Fibroblast of pulmonary artery (primary cell): ENCODE results near the gene RNF146.

ENCODE experiments used
- DNase-seq: peaks from one replicate; pipeline ENCODE4 v3.0.0-alpha.2; 2010; ENCODE audit warnings: low read depth
- H3K4me3 ChIP-seq: replicated peaks from 2 replicates; pipeline ENCODE4 v1.5.1; 2011; ENCODE audit warnings: low read depth, mild to moderate bottlenecking, control low read depth, low read length, moderate library complexity
- TF ChIP-seq, protein P1 (sequence below): IDR thresholded peaks from 2 replicates; pipeline ENCODE4 v1.5.1; 2011; ENCODE audit warnings: mild to moderate bottlenecking, control low read depth, low read length, inconsistent platforms; ENCODE audit errors: missing control alignments

The RNF146 gene

DNA sequence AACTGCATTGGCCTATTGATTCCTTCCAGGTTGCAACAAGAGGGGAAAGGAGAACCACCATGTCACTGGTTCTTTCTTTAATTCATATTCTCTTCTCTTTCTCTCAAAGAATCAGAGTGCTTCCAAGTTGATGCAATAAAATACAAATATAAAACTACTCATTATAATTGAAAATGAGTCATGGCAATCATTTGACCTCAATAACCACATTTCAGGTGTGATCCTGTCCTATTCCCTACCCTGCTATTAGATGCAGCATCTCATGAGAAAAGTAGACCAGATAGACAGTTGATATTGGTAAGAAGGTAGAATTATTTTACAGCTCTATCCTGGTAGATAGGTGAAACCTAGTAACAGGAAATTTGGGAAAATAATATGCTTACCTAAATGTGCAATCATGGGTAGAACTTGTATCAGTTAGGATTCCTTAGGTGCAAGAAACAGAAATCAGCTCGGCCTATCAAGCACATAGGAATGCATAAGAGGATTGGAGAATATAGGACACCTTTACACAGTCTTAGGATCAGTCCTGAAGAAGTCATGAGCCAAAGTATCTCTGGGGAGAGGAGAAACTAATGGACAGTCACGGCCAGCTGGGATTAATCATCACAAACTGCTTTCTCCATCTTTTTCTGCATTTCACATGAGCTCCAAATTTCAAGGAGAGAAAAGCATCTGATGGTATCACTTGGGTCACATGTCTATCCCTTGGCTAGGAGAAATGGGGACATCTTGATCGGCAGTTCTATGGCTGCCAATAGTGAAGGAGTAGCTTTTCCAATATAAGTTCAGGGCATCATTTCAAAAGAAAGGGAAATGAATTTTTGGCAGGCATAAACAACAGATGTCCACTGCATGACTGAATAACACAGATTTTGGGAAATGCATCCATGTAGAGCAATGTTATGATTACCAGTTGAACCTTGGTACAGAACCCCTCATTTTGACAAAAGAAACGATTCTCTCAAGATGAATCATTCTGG lies 19.3 kb upstream of the RNF146 start:
- H3K4me3 ChIP-seq = no peak overlapping the region
- DNase-seq = peak; percentile 11
- TF ChIP-seq, protein P1, sequence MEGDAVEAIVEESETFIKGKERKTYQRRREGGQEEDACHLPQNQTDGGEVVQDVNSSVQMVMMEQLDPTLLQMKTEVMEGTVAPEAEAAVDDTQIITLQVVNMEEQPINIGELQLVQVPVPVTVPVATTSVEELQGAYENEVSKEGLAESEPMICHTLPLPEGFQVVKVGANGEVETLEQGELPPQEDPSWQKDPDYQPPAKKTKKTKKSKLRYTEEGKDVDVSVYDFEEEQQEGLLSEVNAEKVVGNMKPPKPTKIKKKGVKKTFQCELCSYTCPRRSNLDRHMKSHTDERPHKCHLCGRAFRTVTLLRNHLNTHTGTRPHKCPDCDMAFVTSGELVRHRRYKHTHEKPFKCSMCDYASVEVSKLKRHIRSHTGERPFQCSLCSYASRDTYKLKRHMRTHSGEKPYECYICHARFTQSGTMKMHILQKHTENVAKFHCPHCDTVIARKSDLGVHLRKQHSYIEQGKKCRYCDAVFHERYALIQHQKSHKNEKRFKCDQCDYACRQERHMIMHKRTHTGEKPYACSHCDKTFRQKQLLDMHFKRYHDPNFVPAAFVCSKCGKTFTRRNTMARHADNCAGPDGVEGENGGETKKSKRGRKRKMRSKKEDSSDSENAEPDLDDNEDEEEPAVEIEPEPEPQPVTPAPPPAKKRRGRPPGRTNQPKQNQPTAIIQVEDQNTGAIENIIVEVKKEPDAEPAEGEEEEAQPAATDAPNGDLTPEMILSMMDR = no peak

DNA sequence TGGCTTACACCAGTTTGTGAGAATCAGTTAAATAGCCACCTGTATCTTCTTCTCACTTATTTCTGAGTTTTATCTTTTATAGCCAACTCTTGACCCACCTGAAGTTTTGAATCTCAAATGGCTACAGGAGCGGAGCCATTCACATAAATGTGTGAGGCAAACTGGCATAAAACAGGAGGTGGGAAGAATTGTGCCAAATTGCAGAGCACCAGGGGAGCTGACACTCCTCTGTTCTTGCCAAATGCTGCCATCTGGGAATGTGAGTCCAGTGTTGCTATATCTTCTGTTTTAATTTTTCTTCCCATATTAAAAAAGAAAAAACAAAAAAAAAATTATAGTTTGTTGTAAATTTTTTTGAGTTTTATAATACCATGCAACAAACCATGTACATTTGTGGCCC lies 17.0 kb upstream of the RNF146 start:
- TF ChIP-seq, protein P1 = no peak

DNA sequence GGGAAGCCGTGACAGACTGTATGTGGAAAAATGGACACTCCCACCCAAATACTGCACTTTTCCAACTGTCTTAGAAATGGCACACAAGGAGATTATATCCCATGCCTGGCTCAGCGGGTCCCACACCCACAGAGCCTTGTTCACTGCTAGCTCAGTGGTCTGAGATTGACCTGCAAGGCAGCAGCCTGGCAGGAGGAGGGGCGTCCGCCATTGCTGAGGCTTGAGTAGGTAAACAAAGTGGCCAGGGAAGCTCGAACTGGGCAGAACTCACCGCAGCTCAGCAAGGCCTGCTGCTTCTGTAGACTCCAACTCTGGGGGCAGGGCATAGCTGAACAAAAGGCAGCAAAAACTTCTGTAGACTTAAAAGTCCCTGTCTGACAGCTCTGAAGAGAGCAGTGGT lies 11.4 kb upstream of the RNF146 start:
- DNase-seq = no peak
- TF ChIP-seq, protein P1 = no peak
- no peak overlapping the region for H3K4me3 ChIP-seq

More for the DNA sequence above, 17.0 kb upstream of the RNF146 start:
- H3K4me3 ChIP-seq = no peak overlapping the region
- no peak for DNase-seq

DNA sequence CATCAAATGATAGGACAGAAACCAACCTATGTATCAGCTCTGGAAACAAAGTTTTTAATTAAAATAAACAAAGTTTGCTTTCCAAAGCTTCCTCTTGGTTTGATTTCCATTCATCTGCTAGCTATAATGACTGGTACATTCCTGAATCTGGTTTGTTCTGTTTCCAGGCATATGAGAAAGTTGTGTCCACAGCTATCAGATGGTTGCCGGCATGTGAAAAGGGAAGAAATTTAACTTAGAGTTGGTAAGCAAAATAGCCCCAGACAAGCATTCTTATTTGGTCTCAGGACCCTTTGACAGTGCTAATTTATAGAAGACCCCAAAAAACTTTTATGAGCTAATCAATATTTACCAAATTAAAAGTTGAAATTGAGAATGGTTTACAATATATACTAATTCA lies 3.8 kb upstream of the RNF146 start:
- TF ChIP-seq, protein P1 = no peak

DNA sequence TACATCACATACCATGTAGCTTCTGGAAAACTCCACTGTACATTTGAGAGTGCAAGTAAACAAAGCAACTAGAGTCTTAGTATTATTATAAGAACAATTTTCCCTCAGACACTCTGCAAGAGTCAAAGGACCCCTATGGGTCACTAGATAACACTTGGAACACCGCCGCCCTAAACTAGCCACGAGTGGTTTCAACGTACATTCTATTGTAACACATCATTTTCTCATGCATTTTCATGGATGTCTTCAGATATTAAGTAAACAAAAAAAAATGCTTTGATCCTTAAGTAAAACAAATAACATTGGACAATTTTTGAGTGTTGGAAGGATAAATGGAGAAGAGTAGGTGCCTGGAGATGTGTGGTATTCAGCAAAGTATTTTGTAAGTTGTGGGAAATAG lies 3.2 kb upstream of the RNF146 start:
- no peak overlapping the region for H3K4me3 ChIP-seq
- TF ChIP-seq, protein P1 = no peak
- DNase-seq = no peak

More for the DNA sequence above, 3.8 kb upstream of the RNF146 start:
- DNase-seq = no peak
- no peak overlapping the region for H3K4me3 ChIP-seq

DNA sequence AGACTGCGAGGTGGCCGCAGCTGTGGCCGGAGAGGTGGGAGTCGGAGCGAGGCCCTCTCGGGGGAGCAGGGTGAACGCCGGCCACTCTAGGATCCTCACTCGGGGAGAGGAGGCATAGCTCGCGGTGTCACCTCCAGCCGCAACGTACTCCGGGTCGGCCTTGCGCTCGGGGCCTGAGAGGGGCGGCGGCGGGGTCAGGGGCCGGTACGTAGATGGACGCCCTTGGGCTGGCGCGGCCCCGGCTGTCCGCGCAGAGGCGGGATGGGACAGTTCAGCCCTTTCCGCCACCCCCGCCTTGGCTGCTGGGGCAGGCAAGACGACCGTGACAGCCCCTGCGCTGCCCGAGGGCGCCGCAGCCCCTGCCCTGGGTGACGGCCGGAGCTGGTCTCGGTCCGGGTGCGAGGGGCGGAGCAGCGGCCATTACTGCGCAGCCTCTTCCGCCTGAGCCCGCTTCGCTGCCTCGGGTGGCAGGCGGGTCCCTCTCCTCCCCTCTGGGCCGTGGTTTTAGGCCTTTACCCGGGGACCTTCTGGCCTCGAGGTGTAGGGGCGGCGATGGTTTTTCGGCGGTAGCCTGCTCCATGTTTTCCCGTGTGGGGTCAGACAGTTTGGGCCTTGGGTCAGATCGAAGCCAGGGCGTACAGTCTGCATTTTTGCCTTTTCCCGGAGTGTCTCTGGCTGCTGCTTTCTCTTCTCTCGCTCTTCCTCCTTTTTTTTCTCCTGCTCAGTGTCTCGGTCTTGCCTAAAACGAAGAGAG lies 405 bp downstream of the RNF146 start:
- peak overlapping the region; percentile 92 for H3K4me3 ChIP-seq
- TF ChIP-seq, protein P1 = no peak
- peak; percentile 42 for DNase-seq
